ENCODE data around the gene DCDC2C. TPM values are rescaled to one million over a fixed set of nuclear protein-coding genes. Genes with fewer than 3 reads are reported as not detected.

Gene DCDC2C
- total RNA-seq, 1 donor from 2014 or later: not detected

DNA sequence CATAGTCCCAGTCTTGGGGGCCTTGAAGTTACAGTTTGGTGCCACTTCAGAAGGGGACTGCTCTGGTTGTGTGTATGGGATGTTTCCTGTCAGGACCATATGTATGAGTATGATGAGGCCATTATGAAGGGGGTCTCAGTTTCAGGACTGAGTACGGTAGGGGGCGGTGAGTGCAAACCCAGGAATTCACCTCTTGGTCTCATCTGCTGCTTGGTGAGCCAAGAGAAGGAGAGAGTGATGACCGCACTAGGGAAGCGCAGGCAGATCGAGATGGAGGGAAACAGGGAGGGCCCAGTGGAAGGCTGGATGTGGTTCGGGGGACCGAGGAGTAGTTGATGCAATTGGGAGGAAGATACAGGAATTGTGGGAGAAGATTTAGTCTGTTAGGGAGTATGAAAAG, 28.5 kb downstream of the DCDC2C start:
- Mint-ChIP-seq H3K4me3 (no peak overlapping the region), H3K9me3 (peaks cover 3% of the 10 kb centered on the region)

DNA sequence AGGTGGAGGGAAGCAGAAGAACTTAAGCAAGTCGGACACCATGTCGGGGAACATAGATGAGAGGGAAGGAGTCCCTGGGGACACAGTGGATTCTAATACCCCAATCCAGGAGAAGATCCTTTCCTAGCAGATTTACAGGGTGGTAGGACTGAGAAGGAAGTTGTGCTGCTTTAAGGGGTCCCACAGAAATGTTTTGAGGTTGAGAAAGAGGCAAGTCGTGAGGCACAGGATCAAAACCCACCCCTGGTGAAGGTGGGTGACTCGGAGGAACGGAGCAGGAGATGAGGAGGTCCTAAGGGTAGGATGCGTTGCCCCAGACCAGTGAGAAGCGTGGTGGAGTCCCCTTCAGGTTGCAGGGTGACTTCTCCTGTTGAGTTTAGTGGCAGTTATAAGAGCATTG, 32.7 kb downstream of the DCDC2C start:
- TF ChIP-seq EZH2phosphoT487 (IDR thresholded peaks at IDR 0.05) (no peak), EZH2 (IDR thresholded peaks at IDR 0.05) (no peak)
- TF ChIP-seq, protein P1, sequence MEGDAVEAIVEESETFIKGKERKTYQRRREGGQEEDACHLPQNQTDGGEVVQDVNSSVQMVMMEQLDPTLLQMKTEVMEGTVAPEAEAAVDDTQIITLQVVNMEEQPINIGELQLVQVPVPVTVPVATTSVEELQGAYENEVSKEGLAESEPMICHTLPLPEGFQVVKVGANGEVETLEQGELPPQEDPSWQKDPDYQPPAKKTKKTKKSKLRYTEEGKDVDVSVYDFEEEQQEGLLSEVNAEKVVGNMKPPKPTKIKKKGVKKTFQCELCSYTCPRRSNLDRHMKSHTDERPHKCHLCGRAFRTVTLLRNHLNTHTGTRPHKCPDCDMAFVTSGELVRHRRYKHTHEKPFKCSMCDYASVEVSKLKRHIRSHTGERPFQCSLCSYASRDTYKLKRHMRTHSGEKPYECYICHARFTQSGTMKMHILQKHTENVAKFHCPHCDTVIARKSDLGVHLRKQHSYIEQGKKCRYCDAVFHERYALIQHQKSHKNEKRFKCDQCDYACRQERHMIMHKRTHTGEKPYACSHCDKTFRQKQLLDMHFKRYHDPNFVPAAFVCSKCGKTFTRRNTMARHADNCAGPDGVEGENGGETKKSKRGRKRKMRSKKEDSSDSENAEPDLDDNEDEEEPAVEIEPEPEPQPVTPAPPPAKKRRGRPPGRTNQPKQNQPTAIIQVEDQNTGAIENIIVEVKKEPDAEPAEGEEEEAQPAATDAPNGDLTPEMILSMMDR (IDR thresholded peaks at IDR 0.05): no peak
- Mint-ChIP-seq H3K36me3 (no peaks in the 10 kb centered on the region), H3K27ac (no peak overlapping the region), H3K4me3 (no peak overlapping the region), H3K27me3 (ENCODE audit: insufficient read depth, low read depth) (peaks cover 4% of the 10 kb centered on the region), H3K4me1 (no peaks in the 10 kb centered on the region), H3K9me3 (peaks cover 2% of the 10 kb centered on the region)
- no peak overlapping the region for H2AFZ ChIP-seq (replicated peaks)
- no peak overlapping the region for H3K9ac ChIP-seq
- peaks cover 7% of the 10 kb centered on the region for H3K4me1 ChIP-seq
- no peak overlapping the region for H3K4me3 ChIP-seq
- peaks cover 13% of the 10 kb centered on the region for H3F3A ChIP-seq (ENCODE audit: low read depth)
- no peak overlapping the region for H3K4me2 ChIP-seq
- no peak overlapping the region for H3K27ac ChIP-seq
- no peak for DNase-seq (ENCODE audit: low spot score)
- no peaks in the 10 kb centered on the region for H3K36me3 ChIP-seq
- H3K27me3 ChIP-seq: no peaks in the 10 kb centered on the region
- H4K20me1 ChIP-seq (ENCODE audit: low read depth): no peaks in the 10 kb centered on the region
- no peaks in the 10 kb centered on the region for H3K79me2 ChIP-seq (ENCODE audit: low read depth)
- no peaks in the 10 kb centered on the region for H3K9me3 ChIP-seq (ENCODE audit: low read depth)

More for the DNA sequence above, 28.5 kb downstream of the DCDC2C start:
- Histone ChIP-seq H3K4me3 (no peak overlapping the region), H2AFZ (replicated peaks) (no peak overlapping the region), H3F3A (ENCODE audit: low read depth) (no peaks in the 10 kb centered on the region), H3K79me2 (ENCODE audit: low read depth) (no peaks in the 10 kb centered on the region), H3K27ac (no peak overlapping the region), H3K4me2 (no peak overlapping the region), H3K9ac (no peak overlapping the region), H3K4me1 (peaks cover 9% of the 10 kb centered on the region), H3K27me3 (peaks cover 6% of the 10 kb centered on the region), H4K20me1 (ENCODE audit: low read depth) (no peaks in the 10 kb centered on the region), H3K36me3 (no peaks in the 10 kb centered on the region), H3K9me3 (ENCODE audit: low read depth) (no peaks in the 10 kb centered on the region)
- Mint-ChIP-seq H3K27me3 (ENCODE audit: insufficient read depth, low read depth) (peaks cover 4% of the 10 kb centered on the region), H3K4me1 (peaks cover 27% of the 10 kb centered on the region), H3K27ac (no peak overlapping the region), H3K36me3 (no peaks in the 10 kb centered on the region)
- TF ChIP-seq EZH2phosphoT487 (IDR thresholded peaks at IDR 0.05): no peak
- TF ChIP-seq EZH2 (IDR thresholded peaks at IDR 0.05): no peak
- TF ChIP-seq, protein P1 (IDR thresholded peaks at IDR 0.05): no peak
- no peak for DNase-seq (ENCODE audit: low spot score)

DNA sequence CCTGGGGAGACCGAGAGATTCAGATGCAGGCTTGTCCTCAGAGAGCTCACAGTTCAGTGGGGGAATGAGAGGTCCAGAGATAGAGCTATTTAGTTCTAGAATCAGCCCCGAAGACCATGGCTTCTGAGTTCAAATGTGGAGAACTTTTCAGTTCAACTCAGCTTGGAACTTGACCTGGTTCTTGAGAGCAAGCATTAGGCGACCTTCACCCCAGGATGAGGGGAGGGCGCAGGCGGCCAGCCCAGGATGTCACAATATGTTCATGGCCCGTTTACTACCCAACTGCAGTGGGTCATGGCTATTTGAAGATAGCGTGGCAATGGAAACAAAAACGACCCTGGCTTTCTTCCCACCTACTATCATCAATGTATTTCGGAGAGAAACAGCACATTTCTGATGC, 33.8 kb downstream of the DCDC2C start:
- peaks cover 2% of the 10 kb centered on the region for H3K9me3 Mint-ChIP-seq

More for the DNA sequence above, 33.8 kb downstream of the DCDC2C start:
- H3K4me3 Mint-ChIP-seq: no peak overlapping the region
- H3K36me3 Mint-ChIP-seq: no peaks in the 10 kb centered on the region
- H3K79me2 ChIP-seq (ENCODE audit: low read depth): no peaks in the 10 kb centered on the region
- no peak overlapping the region for H3K4me3 ChIP-seq
- H3K27ac Mint-ChIP-seq: no peak overlapping the region
- no peak overlapping the region for H3K27ac ChIP-seq
- H3K9ac ChIP-seq: no peak overlapping the region
- no peaks in the 10 kb centered on the region for H3K4me1 Mint-ChIP-seq
- peaks cover 13% of the 10 kb centered on the region for H3F3A ChIP-seq (ENCODE audit: low read depth)
- no peak for DNase-seq (ENCODE audit: low spot score)
- no peak overlapping the region for H2AFZ ChIP-seq (replicated peaks)
- peaks cover 4% of the 10 kb centered on the region for H3K27me3 Mint-ChIP-seq (ENCODE audit: insufficient read depth, low read depth)
- peaks cover 7% of the 10 kb centered on the region for H3K4me1 ChIP-seq
- no peaks in the 10 kb centered on the region for H3K9me3 ChIP-seq (ENCODE audit: low read depth)
- H4K20me1 ChIP-seq (ENCODE audit: low read depth): no peaks in the 10 kb centered on the region
- no peak overlapping the region for H3K4me2 ChIP-seq
- TF ChIP-seq EZH2 (IDR thresholded peaks at IDR 0.05) (no peak), EZH2phosphoT487 (IDR thresholded peaks at IDR 0.05) (no peak)
- TF ChIP-seq, protein P1 (IDR thresholded peaks at IDR 0.05): no peak
- H3K36me3 ChIP-seq: no peaks in the 10 kb centered on the region
- no peaks in the 10 kb centered on the region for H3K27me3 ChIP-seq

All from neural progenitor cell (in vitro differentiated cells).